ENCODE data around the gene THRSP. TPM values are rescaled to one million over a fixed set of nuclear protein-coding genes. Genes with fewer than 3 reads are reported as not detected.
"Not testable (repeated sequence)": the region's sequence is repeated elsewhere in the genome, so short reads cannot be mapped to it uniquely, and the experiment has no call there.

THRSP gene
- total and polyA plus RNA-seq, 9 donors, result 0.18 to 1.1 (median 0.40) TPM; not detected in 6

GRCh38 chr11:78085972-78086371, 22.3 kb downstream of the THRSP start:
- Histone ChIP-seq H3K27ac (no peak overlapping the region), H3K4me1 (ENCODE audit: insufficient read depth) (no peaks in the 10 kb centered on the region), H3K4me3 (no peak overlapping the region), H3K27me3 (no peaks in the 10 kb centered on the region), H3K36me3 (no peaks in the 10 kb centered on the region), H3K9me3 (no peaks in the 10 kb centered on the region)
- TF ChIP-seq EP300 (IDR thresholded peaks at IDR 0.05) (no peak), POLR2A (IDR thresholded peaks at IDR 0.05) (no peak), CTCF (IDR thresholded peaks at IDR 0.05) (no peak)
- no peak for DNase-seq
- intact Hi-C loops (cut with DNase I), result no loop called here
- 49 to 58% (median 56%) methylated on average over 3 of the region's 3 CpGs for WGBS, 3 donors

- 80 to 81% (median 80%) methylated on average over 6 of the region's 6 CpGs for WGBS, 3 donors
- H3K4me3 ChIP-seq; H3K9me3 ChIP-seq; H3K27ac ChIP-seq; H3K27me3 ChIP-seq; intact Hi-C loops (cut with DNase I); DNase-seq; H3K36me3 ChIP-seq; H3K4me1 ChIP-seq (ENCODE audit: insufficient read depth): not testable (repeated sequence)
These were observed 22.9 kb downstream of the THRSP start for GRCh38 chr11:78086521-78087074.

GRCh38 chr11:78094250-78094649, 30.6 kb downstream of the THRSP start:
- Histone ChIP-seq H3K27me3 (no peaks in the 10 kb centered on the region), H3K4me1 (ENCODE audit: insufficient read depth) (no peaks in the 10 kb centered on the region), H3K9me3 (no peaks in the 10 kb centered on the region), H3K4me3 (no peak overlapping the region), H3K27ac (no peak overlapping the region), H3K36me3 (no peaks in the 10 kb centered on the region)
- TF ChIP-seq POLR2A (IDR thresholded peaks at IDR 0.05) (no peak), CTCF (IDR thresholded peaks at IDR 0.05) (no peak), EP300 (IDR thresholded peaks at IDR 0.05) (no peak)
- intact Hi-C loops (cut with DNase I), result no loop called here
- 89 to 95% (median 94%) methylated on average over 2 of the region's 2 CpGs for WGBS, 3 donors
- no peak for DNase-seq

GRCh38 chr11:78097666-78098385, 34.2 kb downstream of the THRSP start:
- H3K27me3 ChIP-seq, result no peaks in the 10 kb centered on the region
- DNase-seq, result no peak
- H3K4me1 ChIP-seq (ENCODE audit: insufficient read depth), result no peaks in the 10 kb centered on the region
- 82 to 91% (median 89%) methylated on average over 7 of the region's 7 CpGs for WGBS, 3 donors
- H3K9me3 ChIP-seq, result no peaks in the 10 kb centered on the region
- intact Hi-C loops (cut with DNase I), result no loop called here
- H3K27ac ChIP-seq, result no peak overlapping the region
- TF ChIP-seq POLR2A (IDR thresholded peaks at IDR 0.05) (no peak), CTCF (IDR thresholded peaks at IDR 0.05) (no peak), EP300 (IDR thresholded peaks at IDR 0.05) (no peak)
- no peaks in the 10 kb centered on the region for H3K36me3 ChIP-seq
- H3K4me3 ChIP-seq, result no peak overlapping the region

GRCh38 chr11:78099666-78100065, 36.0 kb downstream of the THRSP start:
- H3K27me3 ChIP-seq, result no peaks in the 10 kb centered on the region
- intact Hi-C loops (cut with DNase I), result no loop called here
- H3K36me3 ChIP-seq, result no peaks in the 10 kb centered on the region
- no peaks in the 10 kb centered on the region for H3K4me1 ChIP-seq (ENCODE audit: insufficient read depth)
- WGBS, 3 donors, result 83 to 88% (median 87%) methylated on average over 4 of the region's 4 CpGs
- H3K4me3 ChIP-seq, result no peak overlapping the region
- DNase-seq, result no peak
- no peaks in the 10 kb centered on the region for H3K9me3 ChIP-seq
- no peak for TF ChIP-seq CTCF (IDR thresholded peaks at IDR 0.05)
- no peak for TF ChIP-seq EP300 (IDR thresholded peaks at IDR 0.05)
- no peak for TF ChIP-seq POLR2A (IDR thresholded peaks at IDR 0.05)
- no peak overlapping the region for H3K27ac ChIP-seq
